Prostate gland (tissue), 2 donors: ENCODE measurements around the gene ARMC6. TPM values are rescaled to one million over a fixed set of nuclear protein-coding genes. Genes with fewer than 3 reads are reported as not detected.
A peak's percentile ranks its signal among the peaks of the same experiment; 100 is the strongest.
"Not testable (repeated sequence)": the region's sequence is repeated elsewhere in the genome, so short reads cannot be mapped to it uniquely, and the experiment has no call there.

ENCODE experiments used
- DNase-seq: peaks from one replicate; pipeline ENCODE4 v3.0.0-alpha.2; 2019; ENCODE audit warnings: low spot score
- H3K27ac ChIP-seq, 2 donors: fragments of 200-600 bp; sonication (generic); 2 replicates each; pipeline ENCODE4 v1.5.1; 2017 to 2019
- H3K27me3 ChIP-seq: fragments of 200-600 bp; sonication (generic); replicated peaks from 2 replicates; pipeline ENCODE4 v1.5.1; 2019; ENCODE audit not compliant: insufficient read depth
- H3K36me3 ChIP-seq, 2 donors: fragments of 200-600 bp; sonication (generic); 1 replicate in 1 of 2; 2 replicates in 1 of 2; pipeline versions ENCODE4 v1.5.1 to v1.8.1; 2017 to 2019
- H3K4me1 ChIP-seq: fragments of 200-600 bp; sonication (generic); replicated peaks from 2 replicates; pipeline ENCODE4 v1.5.1; 2019
- H3K4me3 ChIP-seq, 2 donors: fragments of 200-600 bp; sonication (generic); 2 replicates each; pipeline ENCODE4 v1.5.1; 2017 to 2019
- H3K9me3 ChIP-seq: fragments of 200-600 bp; sonication (generic); 2 replicates; pipeline ENCODE4 v1.5.1; 2017
- CTCF ChIP-seq, 4 experiments: fragments of 200-600 bp in 2 of 4; fragments of 450-650 bp in 2 of 4; sonication (generic) in 2 of 4; IDR thresholded peaks; 1 replicate in 3 of 4; 2 replicates in 1 of 4; pipeline ENCODE4 v1.5.1; 2016 to 2019; ENCODE audit warnings: antibody characterized with exemption in 4 of 4, mild to moderate bottlenecking in 2 of 4, moderate library complexity in 2 of 4
- POLR2A ChIP-seq: fragments of 450-650 bp; IDR thresholded peaks from one replicate; pipeline ENCODE4 v1.6.1; 2016; ENCODE audit warnings: antibody characterized with exemption, mild to moderate bottlenecking
- POLR2AphosphoS5 ChIP-seq: sonication (generic); formaldehyde crosslinking; IDR thresholded peaks from one replicate; pipeline ENCODE4 v1.6.1; 2017; ENCODE audit warnings: antibody characterized with exemption
- WGBS: methylation state at CpG from one replicate; pipeline ENCODE4 v1.1.5; 2018; 5-methylcytosine and 5-hydroxymethylcytosine counted together
- intact Hi-C: fragments of 100-400 bp; cut with DNase I; formaldehyde crosslinking; loops from one replicate; pipeline ENCODE4 v1.14.2; 2022
- total RNA-seq, 2 donors: library from RNA; depleted of rRNA; stranded (reverse); fragments of >200 nt; gene quantifications; one replicate each; pipeline ENCODE4 v1.1.0, GENCODE V29; 2016

ARMC6 gene
- total RNA-seq, 2 donors from 2014 or later: 36.1 to 43.3 TPM

GRCh38 chr19:19009951-19010350 is 23.5 kb upstream of the ARMC6 start:
- H3K27me3 ChIP-seq: no peaks in the 10 kb centered on the region
- no peak overlapping the region for H3K27ac ChIP-seq
- H3K36me3 ChIP-seq: peaks cover 6 to 10% of the 10 kb centered on the region in 2 donors
- no peaks in the 10 kb centered on the region for H3K4me1 ChIP-seq
- intact Hi-C loops: no loop called here
- H3K4me3 ChIP-seq: no peak overlapping the region
- H3K9me3 ChIP-seq: no peaks in the 10 kb centered on the region
- DNase-seq: no peak
- TF ChIP-seq POLR2AphosphoS5 (no peak), CTCF (IDR thresholded peaks at IDR 0.05) (no peak), POLR2A (no peak)
- WGBS: 93% methylated on average over 18 of the region's 18 CpGs

GRCh38 chr19:19010551-19010950 is 22.9 kb upstream of the ARMC6 start:
- intact Hi-C loops: no loop called here
- H3K4me3 ChIP-seq: no peak overlapping the region
- no peaks in the 10 kb centered on the region for H3K9me3 ChIP-seq
- H3K4me1 ChIP-seq: no peaks in the 10 kb centered on the region
- H3K36me3 ChIP-seq: peaks cover 6 to 10% of the 10 kb centered on the region in 2 donors
- no peaks in the 10 kb centered on the region for H3K27me3 ChIP-seq
- TF ChIP-seq POLR2A (no peak), POLR2AphosphoS5 (no peak), CTCF (IDR thresholded peaks at IDR 0.05) (no peak)
- H3K27ac ChIP-seq: no peak overlapping the region
- WGBS: 82% methylated on average over 5 of the region's 5 CpGs
- no peak for DNase-seq

- intact Hi-C loops: no loop called here
- no peak overlapping the region for H3K4me3 ChIP-seq
- peaks cover 0 to 3% of the 10 kb centered on the region in 2 donors for H3K36me3 ChIP-seq
- H3K27me3 ChIP-seq: no peaks in the 10 kb centered on the region
- no peaks in the 10 kb centered on the region for H3K9me3 ChIP-seq
- peak; percentile 29 for DNase-seq
- peak overlapping the region in 1 of 2 donors; percentile 13 for H3K27ac ChIP-seq
- peaks cover 4% of the 10 kb centered on the region for H3K4me1 ChIP-seq
- WGBS: 16% methylated on average over 3 of the region's 3 CpGs
- TF ChIP-seq POLR2A: no peak
- TF ChIP-seq POLR2AphosphoS5: peak; percentile 40
Observed at GRCh38 chr19:19021115-19021514, 12.3 kb upstream of the ARMC6 start.

GRCh38 chr19:19022380-19022961 is 10.9 kb upstream of the ARMC6 start:
- Histone ChIP-seq H3K4me3 (no peak overlapping the region), H3K27me3 (no peaks in the 10 kb centered on the region), H3K9me3 (no peaks in the 10 kb centered on the region), H3K36me3 (no peaks in the 10 kb centered on the region), H3K27ac (no peak overlapping the region), H3K4me1 (peaks cover 10% of the 10 kb centered on the region)
- intact Hi-C loops: no loop called here
- TF ChIP-seq CTCF (IDR thresholded peaks at IDR 0.05) (no peak), POLR2A (no peak), POLR2AphosphoS5 (no peak)
- DNase-seq: no peak
- 70% methylated on average over 4 of the region's 4 CpGs for WGBS

- H3K9me3 ChIP-seq, H3K4me3 ChIP-seq, H3K36me3 ChIP-seq, H3K27me3 ChIP-seq, H3K27ac ChIP-seq, DNase-seq, intact Hi-C loops: not testable (repeated sequence)
- WGBS: 65% methylated on average over 1 of the region's 1 CpG
- peaks cover 10% of the 10 kb centered on the region for H3K4me1 ChIP-seq
Observed at GRCh38 chr19:19023376-19023775, 10.0 kb upstream of the ARMC6 start.

- intact Hi-C loops: no loop called here
- no peak overlapping the region for H3K4me3 ChIP-seq
- no peak for DNase-seq
- peak overlapping the region; percentile 76 to 84 for H3K27ac ChIP-seq
- peaks cover 10% of the 10 kb centered on the region for H3K4me1 ChIP-seq
- TF ChIP-seq POLR2AphosphoS5 (no peak), CTCF (IDR thresholded peaks at IDR 0.05) (no peak), POLR2A (no peak)
- H3K27me3 ChIP-seq: no peaks in the 10 kb centered on the region
- WGBS: 63% methylated on average over 11 of the region's 11 CpGs
- H3K36me3 ChIP-seq: no peaks in the 10 kb centered on the region
- no peaks in the 10 kb centered on the region for H3K9me3 ChIP-seq
Observed at GRCh38 chr19:19025861-19026260, 7.5 kb upstream of the ARMC6 start.
